Esophagus muscularis mucosa (tissue), 3 donors: Measurements from ENCODE around the gene CASS4.

Source experiments
- CTCF ChIP-seq, 3 experiments: fragments of 200-600 bp in 2 of 3; fragments of 450-650 bp in 1 of 3; sonication (generic) in 2 of 3; IDR thresholded peaks; one replicate each; pipeline ENCODE4 v1.5.1; 2017 to 2019; ENCODE audit warnings: antibody characterized with exemption in 3 of 3, mild to moderate bottlenecking in 2 of 3, moderate library complexity in 1 of 3
- POLR2A ChIP-seq: fragments of 450-650 bp; IDR thresholded peaks from one replicate; pipeline ENCODE4 v1.6.1; 2017; ENCODE audit warnings: antibody characterized with exemption, moderate library complexity, mild to moderate bottlenecking, low read depth
- POLR2AphosphoS5 ChIP-seq, 2 donors: sonication (generic); formaldehyde crosslinking; IDR thresholded peaks; one replicate each; pipeline ENCODE4 v1.6.1; 2017; ENCODE audit warnings: antibody characterized with exemption in 2 of 2

GRCh38 chr20:56463428-56463827 lies 51.4 kb downstream of the CASS4 start:
- TF ChIP-seq POLR2A: no peak
- TF ChIP-seq POLR2AphosphoS5 (IDR thresholded peaks at IDR 0.05): no peak
- TF ChIP-seq CTCF (IDR thresholded peaks at IDR 0.05): no peak
